ENCODE results near the gene KLHL1. TPM values are rescaled to one million over a fixed set of nuclear protein-coding genes. Genes with fewer than 3 reads are reported as not detected.

Gene KLHL1
- polyA plus RNA-seq, 1 donor from 2014 or later: 15.5 TPM

DNA sequence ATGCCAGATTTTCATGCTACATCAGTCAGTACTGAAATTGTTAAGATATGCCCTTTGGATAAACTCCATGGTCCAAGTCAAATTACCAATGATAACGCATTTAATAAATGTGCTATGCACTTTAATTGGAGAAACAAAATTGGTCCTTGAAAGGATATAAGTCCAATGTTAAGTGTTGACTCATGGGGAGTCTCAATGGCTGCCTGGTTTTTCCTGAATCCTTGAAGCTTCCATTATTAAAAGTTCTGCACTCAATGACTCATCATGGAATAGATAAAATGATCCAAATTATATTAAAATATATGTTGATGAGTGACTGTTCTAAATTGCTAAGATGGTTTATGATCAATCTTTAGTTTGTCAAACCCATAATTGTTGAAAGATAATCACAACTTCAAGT is 346.7 kb downstream of the KLHL1 start:
- Histone ChIP-seq H3K4me2 (ENCODE audit: low read length) (no peak overlapping the region), H4K20me1 (ENCODE audit: insufficient read depth) (no peaks in the 10 kb centered on the region), H3K4me3 (ENCODE audit: low read length) (no peak overlapping the region), H3F3A (ENCODE audit: insufficient read depth, low read length, poor library complexity, severe bottlenecking) (no peaks in the 10 kb centered on the region), H3K27me3 (ENCODE audit: insufficient read depth, low read depth, low read length) (no peaks in the 10 kb centered on the region), H3K9ac (ENCODE audit: low read length) (no peak overlapping the region), H3K27ac (ENCODE audit: low read length) (no peak overlapping the region), H3K9me2 (ENCODE audit: insufficient read depth, low read length) (no peaks in the 10 kb centered on the region), H3K36me3 (ENCODE audit: insufficient read depth, low read length) (no peaks in the 10 kb centered on the region), H2AFZ (ENCODE audit: low read depth, low read length) (no peak overlapping the region), H3K79me2 (replicated peaks; ENCODE audit: insufficient read depth, low read length) (no peaks in the 10 kb centered on the region), H3K9me3 (ENCODE audit: low read length) (no peaks in the 10 kb centered on the region)
- no peak for TF ChIP-seq EZH2 (IDR thresholded peaks at IDR 0.05; ENCODE audit: borderline replicate concordance, insufficient read depth, low read length, poor library complexity, severe bottlenecking)
- TF ChIP-seq EP300 (conservative IDR thresholded peaks at IDR 0.05; ENCODE audit: poor library complexity, severe bottlenecking): no peak
- TF ChIP-seq, protein P1, sequence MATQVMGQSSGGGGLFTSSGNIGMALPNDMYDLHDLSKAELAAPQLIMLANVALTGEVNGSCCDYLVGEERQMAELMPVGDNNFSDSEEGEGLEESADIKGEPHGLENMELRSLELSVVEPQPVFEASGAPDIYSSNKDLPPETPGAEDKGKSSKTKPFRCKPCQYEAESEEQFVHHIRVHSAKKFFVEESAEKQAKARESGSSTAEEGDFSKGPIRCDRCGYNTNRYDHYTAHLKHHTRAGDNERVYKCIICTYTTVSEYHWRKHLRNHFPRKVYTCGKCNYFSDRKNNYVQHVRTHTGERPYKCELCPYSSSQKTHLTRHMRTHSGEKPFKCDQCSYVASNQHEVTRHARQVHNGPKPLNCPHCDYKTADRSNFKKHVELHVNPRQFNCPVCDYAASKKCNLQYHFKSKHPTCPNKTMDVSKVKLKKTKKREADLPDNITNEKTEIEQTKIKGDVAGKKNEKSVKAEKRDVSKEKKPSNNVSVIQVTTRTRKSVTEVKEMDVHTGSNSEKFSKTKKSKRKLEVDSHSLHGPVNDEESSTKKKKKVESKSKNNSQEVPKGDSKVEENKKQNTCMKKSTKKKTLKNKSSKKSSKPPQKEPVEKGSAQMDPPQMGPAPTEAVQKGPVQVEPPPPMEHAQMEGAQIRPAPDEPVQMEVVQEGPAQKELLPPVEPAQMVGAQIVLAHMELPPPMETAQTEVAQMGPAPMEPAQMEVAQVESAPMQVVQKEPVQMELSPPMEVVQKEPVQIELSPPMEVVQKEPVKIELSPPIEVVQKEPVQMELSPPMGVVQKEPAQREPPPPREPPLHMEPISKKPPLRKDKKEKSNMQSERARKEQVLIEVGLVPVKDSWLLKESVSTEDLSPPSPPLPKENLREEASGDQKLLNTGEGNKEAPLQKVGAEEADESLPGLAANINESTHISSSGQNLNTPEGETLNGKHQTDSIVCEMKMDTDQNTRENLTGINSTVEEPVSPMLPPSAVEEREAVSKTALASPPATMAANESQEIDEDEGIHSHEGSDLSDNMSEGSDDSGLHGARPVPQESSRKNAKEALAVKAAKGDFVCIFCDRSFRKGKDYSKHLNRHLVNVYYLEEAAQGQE (IDR thresholded peaks at IDR 0.05; ENCODE audit: borderline replicate concordance): no peak
- no peak for TF ChIP-seq TAF1 (IDR thresholded peaks at IDR 0.05; ENCODE audit: low read depth)
- no peak for TF ChIP-seq POLR2AphosphoS5 (IDR thresholded peaks at IDR 0.05)
- no peak for TF ChIP-seq MXI1 (conservative IDR thresholded peaks at IDR 0.05; ENCODE audit: poor library complexity, severe bottlenecking)
- no peak for TF ChIP-seq RAD21 (conservative IDR thresholded peaks at IDR 0.05)
- no peak for TF ChIP-seq SMC3 (conservative IDR thresholded peaks at IDR 0.05; ENCODE audit: poor library complexity)
- TF ChIP-seq, protein P2, sequence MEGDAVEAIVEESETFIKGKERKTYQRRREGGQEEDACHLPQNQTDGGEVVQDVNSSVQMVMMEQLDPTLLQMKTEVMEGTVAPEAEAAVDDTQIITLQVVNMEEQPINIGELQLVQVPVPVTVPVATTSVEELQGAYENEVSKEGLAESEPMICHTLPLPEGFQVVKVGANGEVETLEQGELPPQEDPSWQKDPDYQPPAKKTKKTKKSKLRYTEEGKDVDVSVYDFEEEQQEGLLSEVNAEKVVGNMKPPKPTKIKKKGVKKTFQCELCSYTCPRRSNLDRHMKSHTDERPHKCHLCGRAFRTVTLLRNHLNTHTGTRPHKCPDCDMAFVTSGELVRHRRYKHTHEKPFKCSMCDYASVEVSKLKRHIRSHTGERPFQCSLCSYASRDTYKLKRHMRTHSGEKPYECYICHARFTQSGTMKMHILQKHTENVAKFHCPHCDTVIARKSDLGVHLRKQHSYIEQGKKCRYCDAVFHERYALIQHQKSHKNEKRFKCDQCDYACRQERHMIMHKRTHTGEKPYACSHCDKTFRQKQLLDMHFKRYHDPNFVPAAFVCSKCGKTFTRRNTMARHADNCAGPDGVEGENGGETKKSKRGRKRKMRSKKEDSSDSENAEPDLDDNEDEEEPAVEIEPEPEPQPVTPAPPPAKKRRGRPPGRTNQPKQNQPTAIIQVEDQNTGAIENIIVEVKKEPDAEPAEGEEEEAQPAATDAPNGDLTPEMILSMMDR (IDR thresholded peaks at IDR 0.05; ENCODE audit: poor library complexity, severe bottlenecking): no peak

DNA sequence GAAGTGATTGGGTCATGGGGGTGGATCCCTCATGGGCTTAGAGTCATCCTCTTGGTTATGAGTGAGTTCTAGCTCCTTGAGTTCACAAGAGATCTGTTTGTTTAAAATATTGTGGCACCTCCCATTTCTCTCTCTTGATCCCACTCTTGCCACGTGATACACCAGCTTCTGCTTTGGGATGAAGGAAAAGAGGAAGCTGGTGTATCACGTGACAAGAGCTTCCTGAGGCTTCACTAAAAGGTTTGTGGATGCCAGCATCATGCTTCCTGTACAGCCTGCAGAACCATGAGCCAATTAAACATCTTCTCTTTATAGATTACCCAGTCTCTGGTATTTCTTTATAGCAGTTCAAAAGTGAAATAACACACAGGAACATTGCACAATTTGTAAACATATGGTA is 353.2 kb downstream of the KLHL1 start:
- H3K9ac ChIP-seq (ENCODE audit: low read length): no peak overlapping the region
- H3F3A ChIP-seq (ENCODE audit: insufficient read depth, low read length, poor library complexity, severe bottlenecking): no peaks in the 10 kb centered on the region

DNA sequence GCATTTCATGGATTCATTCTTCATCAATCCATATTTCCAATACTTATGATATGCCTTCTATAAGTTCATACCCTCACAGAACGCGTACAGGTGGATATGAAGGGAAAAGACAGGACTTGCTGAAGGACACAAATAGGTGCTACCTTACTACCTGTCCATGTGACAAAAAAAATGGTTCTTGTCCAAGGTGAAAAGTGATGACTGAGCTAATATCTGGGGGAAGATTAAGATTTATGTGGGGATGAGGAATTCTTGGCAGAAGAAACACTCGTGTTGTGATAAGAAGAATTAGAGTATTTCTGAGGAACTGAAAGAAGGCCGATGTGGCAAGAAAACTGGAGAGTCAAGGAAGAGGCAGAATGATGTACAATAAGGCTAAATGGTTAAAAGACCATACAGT is 357.0 kb downstream of the KLHL1 start:
- TF ChIP-seq POLR2AphosphoS5 (IDR thresholded peaks at IDR 0.05) (no peak), TAF1 (IDR thresholded peaks at IDR 0.05; ENCODE audit: low read depth) (no peak), SMC3 (conservative IDR thresholded peaks at IDR 0.05; ENCODE audit: poor library complexity) (no peak), MXI1 (conservative IDR thresholded peaks at IDR 0.05; ENCODE audit: poor library complexity, severe bottlenecking) (no peak), EZH2 (IDR thresholded peaks at IDR 0.05; ENCODE audit: borderline replicate concordance, insufficient read depth, low read length, poor library complexity, severe bottlenecking) (no peak), EP300 (conservative IDR thresholded peaks at IDR 0.05; ENCODE audit: poor library complexity, severe bottlenecking) (no peak), RAD21 (conservative IDR thresholded peaks at IDR 0.05) (no peak)
- TF ChIP-seq, protein P2 (IDR thresholded peaks at IDR 0.05; ENCODE audit: poor library complexity, severe bottlenecking): no peak
- TF ChIP-seq, protein P1 (IDR thresholded peaks at IDR 0.05; ENCODE audit: borderline replicate concordance): no peak
- H3K36me3 ChIP-seq (ENCODE audit: insufficient read depth, low read length): no peaks in the 10 kb centered on the region
- H3K4me2 ChIP-seq (ENCODE audit: low read length): no peak overlapping the region
- H3F3A ChIP-seq (ENCODE audit: insufficient read depth, low read length, poor library complexity, severe bottlenecking): no peaks in the 10 kb centered on the region
- H2AFZ ChIP-seq (ENCODE audit: low read depth, low read length): no peak overlapping the region
- no peaks in the 10 kb centered on the region for H3K27me3 ChIP-seq (ENCODE audit: insufficient read depth, low read depth, low read length)
- no peak overlapping the region for H3K4me3 ChIP-seq (ENCODE audit: low read length)
- H3K79me2 ChIP-seq (replicated peaks; ENCODE audit: insufficient read depth, low read length): no peaks in the 10 kb centered on the region
- H3K9ac ChIP-seq (ENCODE audit: low read length): no peak overlapping the region
- no peaks in the 10 kb centered on the region for H4K20me1 ChIP-seq (ENCODE audit: insufficient read depth)
- no peak overlapping the region for H3K27ac ChIP-seq (ENCODE audit: low read length)
- no peaks in the 10 kb centered on the region for H3K9me2 ChIP-seq (ENCODE audit: insufficient read depth, low read length)
- no peaks in the 10 kb centered on the region for H3K9me3 ChIP-seq (ENCODE audit: low read length)

More for the DNA sequence above, 353.2 kb downstream of the KLHL1 start:
- Histone ChIP-seq H2AFZ (ENCODE audit: low read depth, low read length) (no peak overlapping the region), H3K4me2 (ENCODE audit: low read length) (no peak overlapping the region), H3K9me2 (ENCODE audit: insufficient read depth, low read length) (no peaks in the 10 kb centered on the region), H3K27me3 (ENCODE audit: insufficient read depth, low read depth, low read length) (no peaks in the 10 kb centered on the region), H3K36me3 (ENCODE audit: insufficient read depth, low read length) (no peaks in the 10 kb centered on the region), H3K27ac (ENCODE audit: low read length) (no peak overlapping the region), H3K4me3 (ENCODE audit: low read length) (no peak overlapping the region), H3K79me2 (replicated peaks; ENCODE audit: insufficient read depth, low read length) (no peaks in the 10 kb centered on the region), H4K20me1 (ENCODE audit: insufficient read depth) (no peaks in the 10 kb centered on the region), H3K9me3 (ENCODE audit: low read length) (no peaks in the 10 kb centered on the region)
- TF ChIP-seq EZH2 (IDR thresholded peaks at IDR 0.05; ENCODE audit: borderline replicate concordance, insufficient read depth, low read length, poor library complexity, severe bottlenecking) (no peak), RAD21 (conservative IDR thresholded peaks at IDR 0.05) (no peak)

Measured in neural cell (in vitro differentiated cells).